ENCODE data around the gene C4orf50. TPM values are rescaled to one million over a fixed set of nuclear protein-coding genes. Genes with fewer than 3 reads are reported as not detected.
"Not testable (repeated sequence)": the region's sequence is repeated elsewhere in the genome, so short reads cannot be mapped to it uniquely, and the experiment has no call there.

The C4orf50 gene
- total RNA-seq, 1 donor from 2014 or later = 12.2 TPM

- DNase-seq (ENCODE audit: low spot score in 2 of 2) = no peak
- no peak for FAIRE-seq
Observed at GRCh38 chr4:5995901-5996623, 22.2 kb downstream of the C4orf50 start.

- no peak for DNase-seq (ENCODE audit: low spot score in 2 of 2)
- FAIRE-seq = no peak
Observed at GRCh38 chr4:5993876-5994811, 24.1 kb downstream of the C4orf50 start.

- not testable (repeated sequence) for DNase-seq (ENCODE audit: low spot score in 2 of 2); FAIRE-seq
Observed at GRCh38 chr4:5993346-5993745, 24.9 kb downstream of the C4orf50 start.

GRCh38 chr4:5992828-5993321 lies 25.4 kb downstream of the C4orf50 start:
- no peak for FAIRE-seq
- DNase-seq (ENCODE audit: low spot score in 2 of 2) = no peak

GRCh38 chr4:5992171-5992827 lies 25.9 kb downstream of the C4orf50 start:
- no peak for DNase-seq (ENCODE audit: low spot score in 2 of 2)
- FAIRE-seq = no peak

DNA sequence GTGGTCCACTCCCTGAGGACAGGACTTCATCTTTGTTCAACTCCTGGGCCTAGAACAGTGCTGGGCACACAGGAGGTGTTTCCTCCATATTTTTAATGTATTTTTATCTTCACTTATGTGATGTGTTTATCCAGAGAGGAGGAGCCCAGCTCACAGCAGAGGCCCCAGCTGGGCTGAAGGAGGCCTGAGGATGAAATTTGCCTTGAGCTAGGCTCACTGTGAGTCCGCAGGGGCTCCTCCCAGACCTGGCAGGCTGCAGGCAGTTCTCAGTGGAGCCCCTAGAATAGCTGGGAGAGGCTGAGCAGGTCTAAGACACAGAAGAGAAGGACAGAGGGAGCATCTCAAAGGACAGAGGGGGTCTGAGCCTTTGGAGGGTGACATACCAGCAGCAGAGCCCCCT lies 26.8 kb downstream of the C4orf50 start:
- FAIRE-seq (no peak), DNase-seq (ENCODE audit: low spot score in 2 of 2) (no peak)

DNA sequence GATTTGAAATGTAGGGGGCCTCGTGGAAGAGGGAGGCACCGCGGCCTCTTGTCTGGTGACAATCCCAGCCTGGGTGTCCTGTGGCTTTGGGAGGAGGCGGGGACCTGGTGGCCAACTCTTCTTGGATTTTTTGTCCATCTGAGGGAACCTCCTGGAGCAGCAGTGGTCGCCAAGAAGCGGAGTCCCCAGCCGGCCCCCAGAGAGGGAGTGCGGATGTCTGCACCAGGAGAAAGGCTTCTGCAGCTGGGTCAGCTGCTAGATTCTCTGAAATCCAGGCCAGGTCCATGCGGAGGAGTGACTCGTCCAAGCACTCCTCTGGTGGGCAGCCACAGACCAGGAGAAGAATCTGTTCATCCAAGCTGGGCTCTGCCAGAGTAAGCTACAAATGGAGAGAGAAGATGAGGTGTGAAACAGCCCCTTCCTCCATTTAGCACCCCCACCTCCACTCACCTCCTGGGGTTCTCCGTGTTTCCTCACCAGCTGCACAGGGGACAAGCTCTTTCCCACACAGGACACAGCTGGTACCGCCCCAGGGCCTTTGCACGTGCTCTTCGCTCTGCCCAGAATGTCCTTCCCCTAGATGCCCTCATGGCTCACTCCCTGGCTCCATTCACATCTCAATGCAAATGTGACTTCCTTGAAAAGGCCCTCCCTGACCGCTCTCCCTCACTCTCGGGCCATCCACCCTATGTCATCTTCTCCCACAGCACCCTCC lies 27.6 kb downstream of the C4orf50 start:
- no peak for FAIRE-seq
- no peak for DNase-seq (ENCODE audit: low spot score in 2 of 2)

GRCh38 chr4:5989236-5990225 lies 28.7 kb downstream of the C4orf50 start:
- DNase-seq (ENCODE audit: low spot score in 2 of 2) (no peak), FAIRE-seq (no peak)

DNA sequence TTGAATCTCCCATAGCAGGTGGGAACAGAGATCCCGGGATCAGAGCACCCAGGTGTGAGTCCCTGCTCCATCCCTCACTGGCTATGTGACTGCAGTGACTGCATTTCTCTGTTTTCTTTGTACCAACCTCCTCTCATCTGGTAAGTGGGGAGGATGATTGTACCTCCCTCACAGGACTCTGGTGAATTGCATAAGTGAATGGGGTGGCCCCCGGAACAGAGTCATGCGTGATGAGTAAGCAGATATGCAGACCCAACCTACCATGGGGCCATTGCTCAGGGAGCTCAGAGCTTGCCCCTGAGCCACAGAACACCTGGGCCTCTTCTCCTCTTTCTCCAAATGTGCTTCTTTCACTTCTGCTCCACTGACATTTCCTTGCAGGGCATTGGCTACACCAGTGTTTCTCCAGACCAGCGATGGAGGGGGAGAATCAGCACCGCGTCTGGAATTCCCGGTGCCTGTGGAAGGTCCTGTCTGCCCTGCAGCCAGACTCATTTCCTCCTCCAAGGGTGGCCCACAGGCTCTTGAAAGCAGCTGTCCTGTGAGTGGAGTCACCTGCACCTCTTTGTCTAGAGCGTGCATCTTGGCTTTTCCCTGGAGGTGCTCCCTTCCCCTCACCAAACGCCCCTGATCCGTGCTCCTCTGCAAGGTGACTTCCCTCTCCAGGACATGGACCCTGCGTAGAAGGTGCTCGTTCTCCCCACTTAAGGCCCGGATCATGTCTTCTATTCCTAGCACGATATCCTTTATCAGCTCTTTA lies 30.0 kb downstream of the C4orf50 start:
- FAIRE-seq = no peak

GRCh38 chr4:5984843-5985242 lies 33.4 kb downstream of the C4orf50 start:
- DNase-seq (ENCODE audit: low spot score in 2 of 2) (no peak), FAIRE-seq (no peak)

More for the DNA sequence above, 30.0 kb downstream of the C4orf50 start:
- DNase-seq (ENCODE audit: low spot score in 2 of 2) = no peak

GRCh38 chr4:5982156-5982973 lies 35.9 kb downstream of the C4orf50 start:
- no peak for FAIRE-seq

GRCh38 chr4:5980436-5981155 lies 37.6 kb downstream of the C4orf50 start:
- DNase-seq (ENCODE audit: low spot score in 2 of 2) (no peak), FAIRE-seq (no peak)

More at GRCh38 chr4:5982156-5982973, 35.9 kb downstream of the C4orf50 start:
- DNase-seq (ENCODE audit: low spot score in 2 of 2) = no peak

DNA sequence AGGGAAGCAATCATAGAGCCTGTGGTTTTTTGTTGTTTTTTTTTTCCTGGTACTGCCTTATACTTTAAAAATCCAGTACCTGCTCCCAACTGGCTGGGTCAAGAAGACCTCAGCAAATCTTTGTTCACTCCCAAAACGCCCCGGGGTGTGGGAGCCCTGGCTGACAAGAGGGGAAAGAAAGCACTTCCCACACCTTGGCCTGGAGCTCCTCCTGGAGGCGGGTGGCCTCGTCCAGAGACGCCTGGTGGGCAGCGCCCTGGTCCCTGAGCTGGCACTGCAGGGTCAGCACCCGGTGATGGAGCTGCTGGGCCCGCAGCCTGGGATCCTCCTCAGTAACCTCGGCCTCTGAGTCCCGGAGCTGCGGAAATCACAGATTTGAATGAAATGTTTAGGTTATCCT lies 38.2 kb downstream of the C4orf50 start:
- no peak for FAIRE-seq

DNA sequence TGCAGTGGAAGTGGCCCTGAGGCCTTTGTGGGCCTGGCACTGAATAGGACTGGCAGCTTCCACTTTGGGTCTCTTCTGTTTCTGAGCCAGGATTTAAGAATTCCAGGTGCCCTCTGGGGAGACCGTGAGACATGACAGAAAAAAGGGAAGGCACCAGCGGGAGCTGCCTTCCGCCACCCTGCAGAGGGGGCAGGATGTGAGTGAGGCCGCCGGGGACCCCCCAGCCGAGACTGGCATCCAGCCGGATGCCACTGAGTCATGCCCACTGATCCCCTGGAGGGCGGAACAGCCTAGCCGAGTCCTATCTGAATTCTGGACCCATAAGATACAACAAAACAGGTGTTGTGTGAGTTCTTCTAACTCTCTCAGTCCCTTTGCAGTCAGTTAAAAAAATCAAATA lies 41.3 kb downstream of the C4orf50 start:
- no peak for FAIRE-seq
- DNase-seq (ENCODE audit: low spot score in 2 of 2) = no peak

More for the DNA sequence above, 38.2 kb downstream of the C4orf50 start:
- DNase-seq (ENCODE audit: low spot score in 2 of 2) = no peak

- no peak for DNase-seq (ENCODE audit: low spot score in 2 of 2)
- no peak for FAIRE-seq
Observed at GRCh38 chr4:5976431-5976830, 41.8 kb downstream of the C4orf50 start.

DNA sequence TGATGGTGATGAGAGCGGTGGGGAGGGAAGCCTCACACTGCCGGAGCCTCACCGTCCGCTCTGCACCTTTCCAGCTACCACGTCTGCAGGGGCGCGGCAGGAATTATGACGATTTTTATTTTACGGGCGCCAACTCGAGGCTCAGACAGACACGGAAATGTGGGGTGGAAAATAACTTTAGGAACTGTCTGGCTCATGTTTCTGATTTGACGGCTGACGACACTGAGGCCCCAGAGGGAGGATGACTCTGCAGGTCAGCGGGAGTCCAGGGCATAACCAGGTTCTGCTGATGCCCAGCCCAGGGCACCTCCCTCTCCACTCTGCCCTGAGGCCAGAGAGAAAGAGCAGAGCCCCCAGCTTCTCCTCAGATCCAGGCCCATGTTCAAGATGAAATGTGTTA lies 43.9 kb downstream of the C4orf50 start:
- FAIRE-seq (no peak), DNase-seq (ENCODE audit: low spot score in 2 of 2) (no peak)

All from frontal cortex (tissue), 4 donors.